Neural cell (in vitro differentiated cells): ENCODE results near the gene TOLLIP. TPM values are rescaled to one million over a fixed set of nuclear protein-coding genes. Genes with fewer than 3 reads are reported as not detected.

Experiments
- H2AFZ ChIP-seq: fragments of 200-600, 300-800 bp; sonication (generic), shearing (Covaris generic); 2 replicates; pipeline ENCODE4 v1.6.0; 2014; ENCODE audit warnings: low read depth, mild to moderate bottlenecking, antibody characterized with exemption, low read length, moderate library complexity
- H3F3A ChIP-seq: fragments of 200-600 bp; shearing (Covaris generic); 2 replicates; pipeline ENCODE4 v1.6.1; 2016; ENCODE audit warnings: mild to moderate bottlenecking, moderate library complexity, mixed read lengths, antibody characterized with exemption, low read length; ENCODE audit not compliant: insufficient read depth, poor library complexity, severe bottlenecking
- H3K27ac ChIP-seq: fragments of 200-600, 300-800 bp; sonication (generic), shearing (Covaris generic); 2 replicates; pipeline ENCODE4 v1.5.1; 2014; ENCODE audit warnings: mild to moderate bottlenecking, low read length, moderate library complexity
- H3K27me3 ChIP-seq: fragments of 300-800, 200-600 bp; sonication (generic), shearing (Covaris generic); 2 replicates; pipeline ENCODE4 v1.6.0; 2014; ENCODE audit warnings: mild to moderate bottlenecking, low read depth, low read length, moderate library complexity; ENCODE audit not compliant: insufficient read depth
- H3K36me3 ChIP-seq: fragments of 300-800, 200-600 bp; sonication (generic), shearing (Covaris generic); 2 replicates; pipeline ENCODE4 v1.5.1; 2014; ENCODE audit warnings: mild to moderate bottlenecking, antibody characterized with exemption, low read length, moderate library complexity; ENCODE audit not compliant: insufficient read depth
- H3K4me2 ChIP-seq: fragments of 300-800, 200-600 bp; sonication (generic), shearing (Covaris generic); 2 replicates; pipeline ENCODE4 v1.6.0; 2014; ENCODE audit warnings: mild to moderate bottlenecking, low read length
- H3K4me3 ChIP-seq: fragments of 300-800, 200-600 bp; sonication (generic), shearing (Covaris generic); 2 replicates; pipeline ENCODE4 v1.5.1; 2014; ENCODE audit warnings: mild to moderate bottlenecking, low read length, moderate library complexity
- H3K79me2 ChIP-seq: fragments of 200-600 bp; shearing (Covaris generic); replicated peaks from 2 replicates; pipeline ENCODE4 v1.6.0; 2014; ENCODE audit warnings: mild to moderate bottlenecking, low read length, moderate library complexity; ENCODE audit not compliant: insufficient read depth
- H3K9ac ChIP-seq: fragments of 300-800, 200-600 bp; sonication (generic), shearing (Covaris generic); 2 replicates; pipeline ENCODE4 v1.6.1; 2016; ENCODE audit warnings: mild to moderate bottlenecking, low read length, mixed read lengths
- H3K9me2 ChIP-seq: fragments of 200-600 bp; shearing (Covaris generic); 2 replicates; pipeline ENCODE4 v1.6.1; 2016; ENCODE audit warnings: mild to moderate bottlenecking, low read length, mixed read lengths; ENCODE audit not compliant: insufficient read depth
- H3K9me3 ChIP-seq: fragments of 200-600, 300-800 bp; sonication (generic), shearing (Covaris generic); 2 replicates; pipeline ENCODE4 v1.6.1; 2016; ENCODE audit warnings: mild to moderate bottlenecking, mixed run types, low read length, moderate library complexity, mixed read lengths
- H4K20me1 ChIP-seq: fragments of 200-600 bp; shearing (Covaris generic); 2 replicates; pipeline ENCODE4 v1.6.1; 2016; ENCODE audit warnings: mild to moderate bottlenecking, mixed run types; ENCODE audit not compliant: insufficient read depth
- CTCF ChIP-seq: fragments of 450-650 bp; IDR thresholded peaks from 2 replicates; pipeline ENCODE4 v1.5.1; 2014; ENCODE audit warnings: antibody characterized with exemption, mild to moderate bottlenecking, moderate library complexity; ENCODE audit not compliant: poor library complexity, severe bottlenecking
- EP300 ChIP-seq: fragments of 450-650 bp; conservative IDR thresholded peaks from 2 replicates; pipeline ENCODE4 v1.6.1; 2014; ENCODE audit warnings: antibody characterized with exemption, mild to moderate bottlenecking, moderate library complexity; ENCODE audit not compliant: poor library complexity, severe bottlenecking
- EZH2 ChIP-seq: fragments of 200-600, 300-800 bp; shearing (Covaris generic), sonication (generic); IDR thresholded peaks from 2 replicates; pipeline ENCODE4 v1.6.1; 2014; ENCODE audit warnings: antibody characterized with exemption, low read length, borderline replicate concordance, mild to moderate bottlenecking; ENCODE audit not compliant: insufficient read depth, poor library complexity, severe bottlenecking
- MXI1 ChIP-seq: fragments of 450-650 bp; conservative IDR thresholded peaks from 2 replicates; pipeline ENCODE4 v1.6.1; 2014; ENCODE audit warnings: antibody characterized with exemption, mild to moderate bottlenecking; ENCODE audit not compliant: poor library complexity, severe bottlenecking
- POLR2AphosphoS5 ChIP-seq: IDR thresholded peaks from 2 replicates; pipeline ENCODE4 v1.6.1; 2012
- RAD21 ChIP-seq: fragments of 450-650 bp; conservative IDR thresholded peaks from 2 replicates; pipeline ENCODE4 v1.6.1; 2014; ENCODE audit warnings: antibody characterized with exemption, mild to moderate bottlenecking, moderate library complexity
- SMC3 ChIP-seq: fragments of 450-650 bp; conservative IDR thresholded peaks from 2 replicates; pipeline ENCODE4 v1.6.1; 2014; ENCODE audit warnings: antibody characterized with exemption, mild to moderate bottlenecking, moderate library complexity; ENCODE audit not compliant: poor library complexity
- TAF1 ChIP-seq: IDR thresholded peaks from 2 replicates; pipeline ENCODE4 v1.6.1; 2012; ENCODE audit warnings: low read depth
- polyA plus RNA-seq: library from polyadenylated mRNA; depleted of rRNA; stranded (reverse); fragments of >200 nt; gene quantifications from 2 replicates; pipeline ENCODE4 v1.2.3, GENCODE V29; 2014
- TF ChIP-seq, protein P1 (sequence below): IDR thresholded peaks from 2 replicates; pipeline ENCODE4 v1.6.1; 2012; ENCODE audit warnings: borderline replicate concordance

The TOLLIP gene
- polyA plus RNA-seq, 1 donor from 2014 or later: 24.1 TPM

GRCh38 chr11:1353383-1354124 lies 44.1 kb upstream of the TOLLIP start:
- no peaks in the 10 kb centered on the region for H3F3A ChIP-seq
- no peaks in the 10 kb centered on the region for H3K36me3 ChIP-seq
- no peaks in the 10 kb centered on the region for H3K9me3 ChIP-seq
- no peak overlapping the region for H3K4me2 ChIP-seq
- H3K4me3 ChIP-seq: no peak overlapping the region
- no peaks in the 10 kb centered on the region for H4K20me1 ChIP-seq
- no peak overlapping the region for H3K9ac ChIP-seq
- no peaks in the 10 kb centered on the region for H3K27me3 ChIP-seq
- TF ChIP-seq TAF1 (no peak), SMC3 (no peak), CTCF (no peak), RAD21 (no peak), MXI1 (no peak), EP300 (no peak), POLR2AphosphoS5 (no peak), EZH2 (no peak)
- TF ChIP-seq, protein P1, sequence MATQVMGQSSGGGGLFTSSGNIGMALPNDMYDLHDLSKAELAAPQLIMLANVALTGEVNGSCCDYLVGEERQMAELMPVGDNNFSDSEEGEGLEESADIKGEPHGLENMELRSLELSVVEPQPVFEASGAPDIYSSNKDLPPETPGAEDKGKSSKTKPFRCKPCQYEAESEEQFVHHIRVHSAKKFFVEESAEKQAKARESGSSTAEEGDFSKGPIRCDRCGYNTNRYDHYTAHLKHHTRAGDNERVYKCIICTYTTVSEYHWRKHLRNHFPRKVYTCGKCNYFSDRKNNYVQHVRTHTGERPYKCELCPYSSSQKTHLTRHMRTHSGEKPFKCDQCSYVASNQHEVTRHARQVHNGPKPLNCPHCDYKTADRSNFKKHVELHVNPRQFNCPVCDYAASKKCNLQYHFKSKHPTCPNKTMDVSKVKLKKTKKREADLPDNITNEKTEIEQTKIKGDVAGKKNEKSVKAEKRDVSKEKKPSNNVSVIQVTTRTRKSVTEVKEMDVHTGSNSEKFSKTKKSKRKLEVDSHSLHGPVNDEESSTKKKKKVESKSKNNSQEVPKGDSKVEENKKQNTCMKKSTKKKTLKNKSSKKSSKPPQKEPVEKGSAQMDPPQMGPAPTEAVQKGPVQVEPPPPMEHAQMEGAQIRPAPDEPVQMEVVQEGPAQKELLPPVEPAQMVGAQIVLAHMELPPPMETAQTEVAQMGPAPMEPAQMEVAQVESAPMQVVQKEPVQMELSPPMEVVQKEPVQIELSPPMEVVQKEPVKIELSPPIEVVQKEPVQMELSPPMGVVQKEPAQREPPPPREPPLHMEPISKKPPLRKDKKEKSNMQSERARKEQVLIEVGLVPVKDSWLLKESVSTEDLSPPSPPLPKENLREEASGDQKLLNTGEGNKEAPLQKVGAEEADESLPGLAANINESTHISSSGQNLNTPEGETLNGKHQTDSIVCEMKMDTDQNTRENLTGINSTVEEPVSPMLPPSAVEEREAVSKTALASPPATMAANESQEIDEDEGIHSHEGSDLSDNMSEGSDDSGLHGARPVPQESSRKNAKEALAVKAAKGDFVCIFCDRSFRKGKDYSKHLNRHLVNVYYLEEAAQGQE: no peak
- no peaks in the 10 kb centered on the region for H3K79me2 ChIP-seq
- no peak overlapping the region for H2AFZ ChIP-seq
- H3K9me2 ChIP-seq: no peaks in the 10 kb centered on the region
- H3K27ac ChIP-seq: no peak overlapping the region

DNA sequence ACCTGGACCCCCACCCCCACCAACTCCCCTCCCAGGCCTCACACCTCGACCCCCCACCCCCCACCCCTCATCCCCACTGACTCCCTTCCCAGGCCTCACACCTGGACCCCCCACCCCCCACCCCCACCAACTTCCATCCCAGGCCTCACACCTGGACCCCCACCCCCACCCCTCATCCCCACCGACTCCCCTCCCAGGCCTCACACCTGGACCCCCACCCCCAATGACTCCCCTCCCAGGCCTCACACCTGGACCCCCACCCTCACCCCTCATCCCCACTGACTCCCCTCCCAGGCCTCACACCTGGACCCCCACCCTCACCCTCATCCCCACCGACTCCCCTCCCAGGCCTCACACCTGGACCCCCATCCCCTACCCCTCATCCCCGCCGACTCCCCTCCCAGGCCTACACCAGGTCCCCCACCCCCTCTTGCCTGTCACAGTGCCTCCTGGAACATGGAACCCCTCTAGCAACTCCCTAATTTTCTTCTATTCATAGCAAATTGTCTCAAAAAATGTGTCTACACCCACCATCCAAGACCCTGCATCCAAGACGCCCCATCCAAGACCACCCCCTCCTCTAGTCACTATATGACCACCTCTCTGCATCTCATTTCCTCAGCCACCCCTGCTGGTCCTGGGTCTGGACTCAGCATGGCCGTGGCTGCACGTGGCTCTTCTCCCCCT lies 43.4 kb upstream of the TOLLIP start:
- H4K20me1 ChIP-seq: no peaks in the 10 kb centered on the region
- H3K27ac ChIP-seq: no peak overlapping the region
- H3K4me3 ChIP-seq: no peak overlapping the region
- no peak for TF ChIP-seq CTCF
- TF ChIP-seq EP300: no peak
- TF ChIP-seq EZH2: no peak
- TF ChIP-seq TAF1: no peak
- no peak for TF ChIP-seq RAD21
- no peak for TF ChIP-seq MXI1
- no peak for TF ChIP-seq SMC3
- TF ChIP-seq, protein P1: no peak
- no peak for TF ChIP-seq POLR2AphosphoS5
- H3K36me3 ChIP-seq: no peaks in the 10 kb centered on the region
- no peaks in the 10 kb centered on the region for H3K27me3 ChIP-seq
- H3F3A ChIP-seq: no peaks in the 10 kb centered on the region
- H3K79me2 ChIP-seq: no peaks in the 10 kb centered on the region
- no peak overlapping the region for H3K9ac ChIP-seq
- H3K9me2 ChIP-seq: no peaks in the 10 kb centered on the region
- no peaks in the 10 kb centered on the region for H3K9me3 ChIP-seq
- no peak overlapping the region for H2AFZ ChIP-seq
- H3K4me2 ChIP-seq: no peak overlapping the region
